HG02943 (cell line): ENCODE data around the gene PC.

ENCODE experiments used
- ATAC-seq: cut with Tn5 transposase; IDR thresholded peaks from one replicate; pipeline ENCODE4 v1.9.1; 2021; ENCODE audit warnings: mild to moderate bottlenecking, low read depth, moderate library complexity; ENCODE audit not compliant: unreplicated experiment

Gene PC

DNA sequence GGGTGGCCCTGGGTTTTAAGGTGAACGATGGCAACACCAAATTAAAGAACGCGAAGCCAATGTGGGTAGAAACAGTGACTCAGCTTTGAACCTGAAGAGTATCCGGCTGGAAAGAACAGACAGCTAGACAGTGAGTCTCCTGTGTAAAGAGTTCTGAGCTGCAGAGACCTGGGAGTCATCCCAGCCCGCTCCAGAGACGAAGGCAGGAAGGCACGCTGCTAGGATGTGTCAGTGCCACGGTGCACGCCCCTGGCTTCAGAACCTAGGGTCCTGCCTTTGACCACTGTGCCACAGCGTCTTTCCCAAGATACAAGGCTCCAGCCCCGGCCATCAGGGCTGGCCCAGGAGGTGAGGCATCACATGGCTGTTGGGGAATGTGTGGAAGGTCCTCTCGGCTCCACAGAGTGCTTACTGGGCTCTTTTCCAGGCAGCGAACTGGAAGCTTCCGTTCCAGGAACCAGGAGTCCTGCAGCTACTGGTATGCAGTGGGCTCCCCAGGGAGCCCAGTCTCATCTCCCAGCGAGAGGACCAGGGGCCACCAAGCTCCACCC, 71.4 kb downstream of the PC start:
- ATAC-seq: no peak

DNA sequence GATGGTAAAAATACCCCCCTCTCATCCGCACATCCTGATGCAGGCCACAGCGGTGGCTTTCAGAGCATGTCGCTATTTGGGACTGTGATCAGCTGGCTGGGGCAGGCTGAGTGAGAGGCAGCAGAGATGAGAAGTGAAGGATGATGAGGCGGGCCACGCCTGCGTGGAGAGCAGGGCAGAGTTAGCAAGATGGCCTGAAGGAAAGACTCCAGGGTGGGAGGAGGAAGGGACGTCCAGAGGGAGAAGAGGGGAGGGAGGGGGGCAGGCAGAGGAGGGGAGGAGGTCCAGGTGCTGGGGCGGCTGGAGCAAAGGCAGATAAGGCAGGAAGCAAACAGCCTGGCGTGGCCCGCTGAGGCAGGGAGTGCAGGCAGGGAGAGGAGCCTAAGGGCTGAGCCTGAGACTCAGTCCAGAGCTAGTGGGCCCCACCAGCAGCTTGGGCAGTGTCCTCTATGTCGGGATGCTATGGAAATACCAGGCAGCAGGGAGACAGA, 72.2 kb downstream of the PC start:
- no peak for ATAC-seq

DNA sequence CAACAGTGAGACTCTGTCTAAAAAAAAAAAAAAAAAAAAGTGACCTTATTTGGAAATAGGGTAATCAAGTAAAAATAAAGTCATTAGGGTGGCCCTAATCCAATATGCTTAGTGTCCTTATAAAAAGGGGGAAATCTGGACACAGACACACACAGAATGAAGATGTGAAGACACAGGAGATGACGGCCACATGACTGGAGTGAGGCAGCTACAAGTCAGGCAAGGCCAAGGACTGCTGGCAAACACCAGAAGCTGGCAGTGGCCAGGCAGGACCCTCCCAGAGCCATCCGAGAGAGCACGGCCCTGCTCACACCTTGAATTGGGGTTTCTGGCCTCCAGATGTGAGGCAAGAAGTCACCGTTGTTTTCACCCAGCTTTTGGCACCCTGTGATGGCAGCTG, 72.7 kb downstream of the PC start:
- no peak for ATAC-seq

DNA sequence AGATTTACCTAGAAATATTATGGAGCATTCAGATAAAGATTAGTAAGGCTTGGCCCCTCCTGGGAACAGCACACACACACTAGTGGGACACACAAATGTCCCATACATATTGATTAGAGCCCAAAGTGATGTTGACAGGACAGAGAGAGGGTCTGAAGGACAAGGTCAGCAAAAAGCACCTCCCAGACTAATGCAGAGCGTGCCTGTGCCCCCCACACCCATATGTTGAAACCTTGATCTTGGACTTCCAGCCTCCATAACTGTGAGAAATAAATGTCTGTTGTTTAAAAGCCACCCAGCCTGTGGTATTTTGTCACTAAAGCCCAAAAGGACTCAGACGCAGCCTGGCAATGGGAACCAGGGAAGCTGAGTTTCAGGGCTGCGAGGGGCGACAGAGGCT, 73.7 kb downstream of the PC start:
- no peak for ATAC-seq

DNA sequence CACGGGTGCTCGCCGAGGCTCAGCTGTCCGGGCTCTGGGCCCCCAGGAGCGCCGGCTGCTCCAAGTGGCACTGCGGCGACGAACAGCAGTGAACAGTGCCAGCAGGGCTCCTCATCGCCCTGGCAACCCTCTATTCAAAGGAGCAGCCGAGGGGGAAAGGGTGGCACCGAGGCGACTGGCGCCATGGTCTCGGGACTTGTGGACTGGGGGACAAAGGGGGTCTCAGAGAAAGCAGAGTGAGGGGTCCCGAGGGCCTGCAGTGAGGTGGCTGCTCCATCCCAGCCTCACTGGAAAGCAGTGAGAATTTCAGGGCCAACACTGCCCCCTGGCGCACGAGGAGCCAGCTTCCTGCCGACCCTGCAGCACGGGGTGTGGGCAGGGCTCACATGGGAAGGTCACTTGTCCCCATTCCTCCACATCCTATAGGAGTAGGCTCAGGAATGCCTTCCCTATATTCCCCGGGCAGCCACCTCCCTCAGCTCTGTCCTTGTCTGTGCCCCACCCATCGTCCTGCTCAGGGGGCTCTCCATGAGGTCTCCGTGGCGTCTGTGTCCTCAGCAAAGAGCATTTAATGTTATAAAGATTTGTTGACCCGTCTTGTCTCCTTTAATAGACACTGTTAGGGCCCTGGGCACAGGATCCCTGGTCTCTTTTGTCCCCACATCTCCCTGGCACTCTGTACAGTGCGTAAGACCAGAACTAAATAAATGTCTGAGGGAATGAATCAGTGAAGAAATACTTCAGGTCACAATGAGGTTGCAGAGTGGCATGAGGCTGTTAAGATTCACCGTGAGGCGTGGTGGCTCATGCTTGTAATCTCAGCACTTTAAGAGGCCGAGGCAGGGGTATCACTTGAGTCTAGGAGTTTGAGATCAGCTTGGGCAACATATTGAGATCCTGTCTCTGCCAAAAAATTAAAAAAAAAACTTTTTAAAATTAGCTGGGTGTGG, 74.9 kb downstream of the PC start:
- ATAC-seq: no peak

DNA sequence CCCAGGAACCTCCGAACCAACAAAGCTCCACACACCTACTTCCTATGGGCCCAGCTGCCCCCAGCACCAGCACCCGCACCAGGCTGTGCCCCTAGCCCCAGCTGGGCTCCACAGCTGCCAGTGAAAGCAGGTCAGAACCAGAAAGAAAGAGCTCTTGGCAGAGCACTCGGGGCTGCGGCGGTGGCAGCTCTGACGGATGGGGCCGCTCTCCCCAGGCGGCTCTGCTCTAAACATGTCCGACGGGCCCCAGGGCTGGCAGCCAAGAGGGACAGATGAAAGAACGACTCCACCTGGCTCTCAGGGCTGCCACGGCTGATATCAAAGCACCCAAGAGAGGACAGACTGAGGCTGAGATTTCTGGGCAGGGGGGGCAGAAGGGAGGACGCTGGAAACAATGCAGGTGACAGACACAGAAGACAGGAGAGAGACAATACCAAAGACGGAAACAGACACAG, 75.6 kb downstream of the PC start:
- no peak for ATAC-seq

DNA sequence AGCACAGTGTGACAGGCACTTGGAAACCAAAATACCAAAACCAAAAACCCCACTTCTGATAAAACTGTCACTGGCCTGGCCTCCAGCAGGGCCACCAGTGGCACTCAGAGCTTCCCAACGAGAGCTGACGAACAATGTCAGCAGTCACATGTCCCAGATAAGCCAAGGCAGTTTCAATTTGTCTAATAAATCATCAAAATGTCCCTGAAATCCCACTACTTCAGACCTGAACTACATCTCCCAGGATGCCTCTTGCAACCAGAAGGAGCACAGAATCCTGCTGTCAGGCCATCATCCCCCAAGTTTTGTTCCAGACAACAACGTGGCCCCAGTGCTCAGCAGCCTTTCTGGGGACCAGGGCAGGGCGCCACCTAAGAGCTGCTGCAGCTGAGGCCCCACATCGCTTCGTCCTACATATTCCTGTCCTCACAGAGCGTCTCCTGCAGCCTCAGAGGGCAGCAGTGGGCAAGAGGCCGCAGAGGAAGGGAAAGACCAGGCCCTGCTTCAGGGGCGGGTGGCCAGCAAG, 76.2 kb downstream of the PC start:
- ATAC-seq: no peak

DNA sequence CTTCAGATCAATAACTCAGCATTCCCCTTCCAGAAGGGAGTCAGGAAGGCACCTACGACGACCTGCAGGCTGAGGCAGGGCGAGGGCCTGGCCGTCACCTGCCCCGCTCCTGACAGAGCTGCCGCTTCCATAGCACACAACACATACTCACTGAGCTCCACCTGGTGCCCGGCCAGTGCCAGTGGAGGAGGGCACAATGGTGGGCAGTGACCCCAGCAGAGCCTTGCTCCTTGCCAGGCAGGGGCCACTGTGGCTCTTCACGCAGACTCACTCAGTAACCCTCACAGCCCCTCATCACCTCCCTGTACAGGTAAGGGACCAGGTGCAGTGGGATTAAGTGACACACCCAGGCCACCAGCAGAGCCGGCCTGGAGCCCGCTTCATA, 76.7 kb downstream of the PC start:
- no peak for ATAC-seq

DNA sequence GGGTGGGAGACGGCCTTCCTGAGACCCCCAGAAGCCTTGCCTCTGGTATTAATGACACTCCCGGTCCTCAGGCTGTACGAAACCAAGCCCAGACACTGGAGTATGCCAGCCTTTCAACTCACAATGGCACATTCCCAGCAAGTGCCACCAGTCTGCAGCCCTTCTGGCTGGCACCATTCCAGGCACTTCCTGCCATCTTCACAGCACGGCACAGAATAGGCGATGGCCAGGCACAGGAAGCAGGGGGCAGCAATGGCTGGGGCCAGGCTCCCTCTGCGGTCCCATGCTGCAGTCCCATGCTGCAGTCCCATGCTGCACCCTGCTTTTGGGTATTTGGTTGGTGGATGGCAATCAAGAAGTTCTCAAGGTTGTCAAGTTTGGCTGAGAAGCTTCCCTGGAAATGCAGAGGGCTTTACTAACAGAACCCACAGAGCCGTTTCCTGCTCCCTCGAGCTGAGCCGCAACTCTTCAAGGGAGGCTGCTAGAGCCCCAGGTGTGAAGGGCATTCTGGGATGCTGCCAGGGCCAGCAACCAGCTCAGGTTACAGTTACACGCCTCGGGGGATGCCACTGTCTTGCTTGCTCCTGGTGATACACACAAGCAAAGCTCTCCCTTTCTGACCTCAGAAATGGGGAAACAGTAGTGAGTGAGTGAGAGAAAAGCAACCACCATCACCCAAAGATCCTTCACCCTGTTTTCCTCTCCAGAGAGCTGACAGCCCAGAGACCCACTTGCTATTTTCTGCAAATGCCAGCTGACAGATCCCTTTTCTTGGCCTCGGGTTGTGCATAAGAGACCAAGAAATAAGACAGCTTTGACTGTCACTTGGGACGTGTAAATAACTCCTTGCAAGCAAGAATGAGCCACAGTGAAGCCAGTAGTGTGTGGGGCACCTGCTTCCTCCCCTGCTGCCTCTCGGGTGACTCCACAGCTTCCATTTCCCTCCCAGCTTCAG, 77.4 kb downstream of the PC start:
- ATAC-seq: no peak

DNA sequence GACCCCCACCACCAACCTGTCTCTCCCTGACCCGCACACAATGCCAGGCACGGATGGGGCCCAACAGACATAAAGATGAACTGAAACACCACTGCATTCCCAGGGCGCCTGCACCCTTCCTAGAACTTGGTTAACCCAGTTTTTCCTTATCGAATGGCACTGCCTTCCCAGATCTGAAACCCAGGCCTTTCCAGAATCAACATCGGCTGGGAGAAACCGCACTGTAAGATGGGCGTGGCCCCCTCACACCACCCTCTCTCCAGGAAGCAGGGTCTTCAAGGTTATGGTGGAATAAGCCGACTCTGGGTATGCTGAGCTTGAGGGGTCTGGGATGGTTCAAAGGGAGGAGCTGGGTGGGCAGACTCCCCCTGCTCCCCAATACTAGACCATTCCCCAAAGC, 78.2 kb downstream of the PC start:
- ATAC-seq: no peak

DNA sequence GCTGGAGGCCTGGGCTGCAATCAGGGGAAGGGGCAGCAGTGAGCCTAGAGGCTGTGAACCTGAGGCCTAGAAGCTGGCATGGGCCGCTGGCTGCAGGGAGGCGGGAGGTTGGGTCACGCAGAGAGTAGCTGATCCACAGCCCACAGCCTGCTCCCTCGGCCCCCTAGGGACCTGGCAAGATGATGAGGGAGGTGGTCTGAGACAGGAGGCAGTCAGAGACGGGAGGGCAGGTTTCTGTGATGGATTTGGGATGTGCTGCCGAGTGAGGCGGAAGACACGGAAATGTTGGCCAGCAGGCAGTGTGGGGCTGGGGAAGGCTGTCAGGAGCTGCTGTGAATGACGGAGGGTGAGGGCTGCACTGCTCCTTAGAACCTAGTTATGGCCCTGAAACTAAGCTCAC, 78.6 kb downstream of the PC start:
- no peak for ATAC-seq

DNA sequence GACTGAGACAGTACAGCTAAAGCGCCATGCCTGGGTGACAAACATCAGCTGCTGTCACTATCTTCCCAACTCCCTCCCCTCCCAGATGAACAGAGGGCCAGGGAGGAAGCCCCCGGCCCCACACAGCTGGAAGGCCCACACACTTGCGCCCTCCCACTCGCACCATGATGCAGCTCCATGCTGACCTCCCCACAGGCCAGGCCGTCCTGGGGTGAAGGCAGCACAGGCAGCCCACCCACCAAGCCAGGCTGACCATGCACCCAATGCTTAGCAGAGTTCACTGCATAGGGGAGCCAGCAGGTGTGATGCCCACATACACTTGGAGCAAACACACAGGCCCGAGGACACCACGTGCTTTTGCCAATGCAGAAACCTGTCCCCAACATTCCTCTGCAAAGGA, 79.2 kb downstream of the PC start:
- ATAC-seq: no peak

DNA sequence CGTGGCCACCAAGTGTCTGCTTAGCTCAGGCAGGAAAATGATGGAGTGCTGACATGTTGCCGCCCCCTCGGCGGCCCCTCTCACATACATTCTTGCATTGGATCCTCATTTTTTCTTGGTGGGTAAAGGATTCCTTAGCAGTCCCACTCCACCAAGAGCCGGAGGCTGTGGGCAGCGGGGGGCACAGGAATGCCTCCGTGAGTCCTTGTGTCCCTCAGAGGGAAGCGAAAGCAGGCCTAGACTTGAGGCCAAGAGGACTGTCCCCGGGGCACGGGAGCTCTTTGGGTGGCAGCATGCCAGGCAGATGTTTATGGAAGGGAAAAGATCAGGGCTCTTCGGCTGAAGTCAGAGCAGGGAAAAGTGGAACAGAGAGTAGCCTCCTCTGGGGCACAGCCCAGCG, 79.7 kb downstream of the PC start:
- no peak for ATAC-seq

DNA sequence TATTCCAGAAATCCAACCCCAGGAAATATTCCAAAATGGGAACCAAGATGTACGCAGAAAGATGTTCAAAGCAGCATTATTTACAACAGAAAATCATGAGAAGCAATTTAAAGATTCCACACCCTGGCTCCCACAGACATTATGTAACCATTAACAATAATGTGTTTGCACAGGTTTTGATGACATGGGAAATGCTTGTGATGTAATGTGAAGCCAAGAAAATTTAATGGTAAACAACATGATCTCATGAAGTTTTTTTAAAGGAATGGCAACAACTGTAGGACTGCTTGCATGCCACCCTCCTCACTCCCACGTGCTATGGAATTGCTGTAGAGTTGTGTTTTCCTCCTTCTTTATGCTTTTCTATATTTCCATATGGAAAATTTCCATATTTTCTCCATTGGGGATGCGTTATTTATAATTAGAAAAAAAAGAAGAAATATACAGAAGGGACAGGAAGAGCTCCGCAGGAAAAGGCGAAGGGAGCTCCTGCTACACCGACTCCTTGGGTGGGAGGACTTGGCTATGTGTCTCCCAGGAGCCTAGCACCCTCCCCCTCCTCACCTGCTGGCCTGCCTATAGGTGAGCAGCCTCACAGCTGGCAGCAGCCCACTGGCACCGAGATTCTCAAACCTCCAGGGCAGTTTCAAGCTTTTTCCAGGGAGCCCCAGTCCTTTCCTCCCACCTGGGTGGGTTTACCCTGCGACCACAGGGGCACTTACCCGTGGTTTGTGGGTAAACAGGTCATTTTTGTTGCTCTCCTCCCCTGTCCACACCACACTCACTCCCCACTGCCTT, 80.4 kb downstream of the PC start:
- ATAC-seq: no peak

DNA sequence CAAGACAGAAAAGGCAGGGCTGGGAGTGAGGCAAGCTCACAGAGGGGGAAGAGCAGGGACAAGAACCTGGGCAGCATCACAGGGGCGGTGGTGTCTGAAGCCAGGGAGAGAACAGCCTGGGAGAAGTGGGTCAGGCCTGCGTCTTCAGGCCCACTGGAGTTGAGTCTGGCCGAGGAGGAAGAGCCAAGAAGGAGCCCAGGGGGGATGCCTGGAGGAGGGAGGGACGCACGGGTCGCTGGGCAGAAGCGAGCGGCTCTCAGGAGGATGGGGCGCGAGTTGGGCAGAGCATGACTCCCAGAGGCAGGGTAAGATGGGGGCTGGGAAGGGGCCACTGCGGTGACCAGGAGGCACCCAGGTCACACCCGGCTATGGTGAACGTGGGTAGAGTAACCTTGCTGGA, 82.8 kb downstream of the PC start:
- no peak for ATAC-seq

DNA sequence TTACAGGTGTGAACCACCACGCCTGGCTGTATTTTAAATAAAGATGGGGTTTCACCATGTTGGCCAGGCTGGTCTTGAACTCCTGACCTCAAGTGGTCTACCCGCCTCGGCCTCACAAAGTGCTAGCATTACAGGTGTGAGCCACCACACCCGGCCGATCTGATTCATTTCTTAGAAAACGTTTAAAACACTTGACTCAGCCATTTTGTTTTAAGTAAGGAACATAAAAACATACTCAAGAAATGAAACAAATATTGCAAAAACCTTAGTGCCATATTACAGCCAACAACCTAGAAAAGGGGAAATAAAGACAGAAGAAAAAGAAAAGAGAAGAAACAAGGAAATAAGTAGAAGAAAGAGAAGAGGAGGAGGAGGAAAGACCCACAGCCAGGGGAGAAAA, 84.0 kb downstream of the PC start:
- ATAC-seq: no peak

DNA sequence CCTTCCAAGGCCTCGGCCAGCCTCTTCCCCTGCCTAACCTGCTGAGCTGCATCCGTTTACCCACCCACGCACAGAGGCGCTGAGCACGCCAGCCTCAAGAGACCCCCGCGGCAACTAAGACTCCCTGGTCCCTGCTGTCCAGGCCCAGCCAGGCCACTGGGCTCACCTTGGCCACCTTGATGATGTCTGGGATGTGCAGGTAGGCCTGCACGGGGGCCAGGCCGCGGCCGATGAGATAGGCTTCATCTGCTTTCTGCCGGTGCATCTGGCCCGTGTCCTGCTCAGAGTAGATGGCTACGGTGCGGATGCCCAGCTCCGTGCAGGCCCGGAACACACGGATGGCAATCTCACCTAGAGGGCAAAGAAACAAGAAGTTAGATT, 86.7 kb downstream of the PC start:
- no peak for ATAC-seq

DNA sequence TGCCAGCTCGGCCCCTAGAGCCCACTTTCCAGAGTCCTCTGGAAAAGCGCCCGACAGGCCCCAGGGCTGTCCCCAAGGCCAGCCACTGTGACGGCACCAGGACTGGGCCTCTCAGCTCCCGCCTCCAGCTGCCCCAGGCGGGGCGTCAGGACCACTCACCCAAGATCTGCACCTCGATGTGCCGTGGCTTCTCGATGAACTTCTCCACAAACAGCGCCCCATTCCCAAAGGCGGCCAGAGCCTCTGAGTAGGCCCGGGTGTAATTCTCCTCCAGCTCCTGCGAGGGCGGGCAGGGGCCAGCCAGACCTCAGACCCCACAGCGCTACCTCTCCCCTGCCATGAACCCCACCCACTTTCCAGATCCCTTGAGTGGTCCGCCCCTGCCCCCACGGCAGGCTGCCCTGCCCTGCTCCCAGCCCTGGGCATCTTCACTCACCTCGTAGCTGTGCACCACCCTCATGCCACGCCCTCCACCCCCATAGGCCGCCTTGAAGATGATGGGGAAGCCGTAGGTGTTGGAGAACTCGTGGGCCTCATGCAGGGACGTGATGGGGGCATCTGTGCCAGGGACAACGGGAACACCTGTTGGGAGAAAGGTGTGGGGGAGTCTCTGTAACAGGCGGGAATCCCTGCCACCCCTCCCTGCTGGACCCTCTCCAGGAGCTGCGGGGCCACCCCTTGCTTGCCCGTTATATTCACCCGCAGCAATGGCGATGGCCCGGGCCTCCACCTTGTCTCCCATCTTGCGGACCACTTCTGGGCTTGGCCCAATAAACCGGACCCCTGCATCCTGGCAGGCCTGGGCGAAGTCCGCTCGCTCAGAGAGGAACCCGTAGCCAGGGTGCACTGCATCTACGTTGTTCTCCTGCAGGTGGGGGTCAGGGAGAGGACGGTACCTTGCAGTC, 87.3 kb downstream of the PC start:
- ATAC-seq: no peak

DNA sequence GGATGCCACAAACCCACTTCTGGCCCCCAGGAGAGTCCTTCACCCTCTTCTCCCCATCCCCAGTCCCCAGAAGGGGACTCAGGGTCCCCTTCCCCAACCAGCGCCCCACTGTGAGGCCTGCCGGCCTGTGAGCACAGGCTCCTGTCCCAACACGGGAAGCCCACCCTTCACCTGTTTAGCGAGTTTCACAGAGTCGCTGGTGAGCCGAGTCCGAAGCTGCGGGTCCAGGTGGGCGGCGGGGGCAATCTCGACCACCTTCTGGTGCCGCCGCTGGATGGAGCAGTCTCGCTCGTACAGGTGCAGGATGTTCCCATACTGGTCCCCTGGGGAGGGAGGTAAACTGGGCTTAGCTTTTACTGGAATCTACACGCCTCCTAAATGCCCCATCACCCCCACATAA, 88.1 kb downstream of the PC start:
- ATAC-seq: no peak
